ENCODE results near the gene CREB5. TPM values are rescaled to one million over a fixed set of nuclear protein-coding genes. Genes with fewer than 3 reads are reported as not detected.
"Not testable (repeated sequence)": the region's sequence is repeated elsewhere in the genome, so short reads cannot be mapped to it uniquely, and the experiment has no call there.

The CREB5 gene
- polyA plus RNA-seq, 5 donors = 10.4 to 19.5 (median 14.8) TPM

- no peak for DNase-seq
Observed at GRCh38 chr7:28776463-28777157, 364.3 kb downstream of the CREB5 start.

GRCh38 chr7:28778786-28779185, 366.5 kb downstream of the CREB5 start:
- no peak for DNase-seq

GRCh38 chr7:28779954-28780353, 367.6 kb downstream of the CREB5 start:
- no peak for DNase-seq

GRCh38 chr7:28782362-28782761, 370.0 kb downstream of the CREB5 start:
- no peak for DNase-seq

GRCh38 chr7:28784171-28784902, 372.0 kb downstream of the CREB5 start:
- peak; percentile 67 to 75 for DNase-seq

- DNase-seq = no peak
Observed at GRCh38 chr7:28785041-28785995, 373.0 kb downstream of the CREB5 start.

GRCh38 chr7:28786156-28786555, 373.8 kb downstream of the CREB5 start:
- not testable (repeated sequence) for DNase-seq

GRCh38 chr7:28787106-28787505, 374.8 kb downstream of the CREB5 start:
- DNase-seq = no peak

GRCh38 chr7:28790467-28790866, 378.1 kb downstream of the CREB5 start:
- DNase-seq = no peak

GRCh38 chr7:28792858-28793257, 380.5 kb downstream of the CREB5 start:
- no peak for DNase-seq

GRCh38 chr7:28793381-28794085, 381.2 kb downstream of the CREB5 start:
- DNase-seq = no peak

- no peak for DNase-seq
Observed at GRCh38 chr7:28798274-28798673, 386.0 kb downstream of the CREB5 start.

GRCh38 chr7:28799619-28800018, 387.3 kb downstream of the CREB5 start:
- no peak for DNase-seq

- no peak for DNase-seq
Observed at GRCh38 chr7:28800150-28800549, 387.8 kb downstream of the CREB5 start.

- no peak for DNase-seq
Observed at GRCh38 chr7:28802450-28802849, 390.1 kb downstream of the CREB5 start.

- no peak for DNase-seq
Observed at GRCh38 chr7:28804157-28804556, 391.8 kb downstream of the CREB5 start.

- DNase-seq = no peak
Observed at GRCh38 chr7:28804990-28805389, 392.7 kb downstream of the CREB5 start.

- DNase-seq = no peak
Observed at GRCh38 chr7:28806841-28807240, 394.5 kb downstream of the CREB5 start.

- DNase-seq = no peak
Observed at GRCh38 chr7:28807396-28807994, 395.2 kb downstream of the CREB5 start.

GRCh38 chr7:28808796-28809533, 396.6 kb downstream of the CREB5 start:
- DNase-seq = no peak
